Measurements from ENCODE around the gene TBC1D5.
A peak's percentile ranks its signal among the peaks of the same experiment; 100 is the strongest.

The TBC1D5 gene

DNA sequence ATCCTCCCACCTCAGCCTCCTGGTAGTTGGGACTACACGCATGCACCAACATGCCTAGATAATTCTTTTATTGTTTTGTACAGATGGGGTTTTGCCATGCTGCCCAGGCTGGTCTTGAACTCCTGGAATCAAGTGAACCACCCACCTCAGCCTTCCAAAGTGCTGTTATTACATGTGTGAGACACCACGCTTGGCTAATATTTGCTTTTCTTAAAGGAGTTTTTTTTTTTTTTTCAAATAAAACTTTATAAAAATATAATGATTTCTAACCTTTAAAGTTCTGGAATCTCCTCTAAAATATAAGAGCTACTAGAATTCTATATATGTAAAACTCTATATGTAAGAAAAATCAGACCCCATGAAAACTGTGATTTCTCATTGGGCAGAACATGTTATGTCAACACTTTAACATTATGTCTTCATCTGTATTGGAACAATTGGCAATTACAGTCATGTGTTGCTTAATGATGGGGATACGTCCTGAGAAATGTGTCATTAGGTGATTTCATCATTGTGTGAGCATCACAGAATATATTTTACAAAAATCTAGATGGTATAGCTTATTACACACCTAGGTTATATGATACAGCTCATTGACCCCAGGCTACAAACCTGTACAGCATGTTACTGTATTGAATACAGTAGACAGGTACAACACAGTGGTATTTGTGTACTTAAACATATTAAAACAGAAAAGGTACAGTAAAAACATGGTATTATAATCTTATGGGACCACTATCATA, 480.6 kb downstream of the TBC1D5 start:
- DNase-seq = no peak

DNA sequence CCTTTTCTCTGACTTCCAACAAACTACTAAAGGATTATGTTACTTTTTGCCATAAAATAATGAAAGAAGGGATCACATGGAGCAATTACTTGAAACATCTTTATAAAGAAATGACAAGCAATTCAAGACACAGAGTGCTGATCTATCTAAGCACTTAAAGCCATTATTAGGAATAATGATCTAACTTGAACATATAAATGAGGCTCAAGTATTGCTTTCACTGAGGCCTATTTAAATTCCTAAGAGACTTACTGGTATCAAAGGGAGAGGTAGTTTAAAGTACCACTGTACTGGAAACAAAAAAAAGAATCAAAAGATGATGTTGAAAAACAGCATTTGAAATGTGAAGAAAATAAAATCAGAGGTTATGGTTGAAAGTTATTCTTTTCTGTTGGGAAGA, 482.2 kb downstream of the TBC1D5 start:
- DNase-seq = no peak

DNA sequence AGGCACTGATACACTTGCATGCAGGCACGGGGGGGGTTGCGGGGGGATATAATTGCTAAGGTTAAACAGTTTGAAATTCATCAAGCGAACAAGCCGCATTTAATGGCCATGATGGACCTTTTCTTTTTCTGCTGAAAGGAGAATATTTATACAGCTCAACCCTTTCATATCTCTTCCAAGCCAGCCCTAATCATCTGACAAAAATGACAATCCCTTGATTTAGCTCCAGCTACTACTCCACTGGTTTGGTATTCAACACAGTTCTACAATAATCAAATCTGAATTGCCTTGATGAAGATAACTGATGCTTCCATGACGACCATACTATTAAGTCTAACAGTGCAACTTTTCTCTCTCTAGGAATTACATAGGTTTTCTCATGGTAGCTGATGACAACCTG, 482.7 kb downstream of the TBC1D5 start:
- no peak for DNase-seq

DNA sequence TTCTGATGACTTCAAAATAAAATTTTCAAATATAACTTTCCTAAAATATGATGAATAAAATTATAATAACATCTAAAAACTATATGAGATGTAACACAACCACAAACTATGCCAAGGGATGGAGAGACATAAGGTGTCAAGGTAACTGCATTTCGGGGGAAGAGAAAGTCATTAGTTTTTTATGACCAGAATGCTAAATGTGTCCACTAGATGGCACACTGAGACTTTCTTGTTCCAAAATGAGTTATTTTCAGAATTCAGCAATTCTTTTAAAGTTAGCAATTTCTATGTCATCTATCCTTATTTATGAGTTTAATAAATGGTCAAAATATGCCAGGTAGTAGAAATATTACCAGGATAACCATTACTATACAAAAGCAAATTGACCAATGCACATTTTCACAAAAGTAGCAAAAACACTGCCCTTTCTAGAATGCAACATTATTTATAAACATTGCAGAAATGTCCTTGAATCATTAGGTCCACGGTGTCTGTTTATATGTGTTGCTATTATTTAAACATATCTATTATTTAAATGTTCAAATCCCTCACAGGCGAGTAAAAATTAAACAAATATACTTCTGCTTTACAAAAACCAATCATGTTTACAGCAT, 483.5 kb downstream of the TBC1D5 start:
- DNase-seq = no peak

DNA sequence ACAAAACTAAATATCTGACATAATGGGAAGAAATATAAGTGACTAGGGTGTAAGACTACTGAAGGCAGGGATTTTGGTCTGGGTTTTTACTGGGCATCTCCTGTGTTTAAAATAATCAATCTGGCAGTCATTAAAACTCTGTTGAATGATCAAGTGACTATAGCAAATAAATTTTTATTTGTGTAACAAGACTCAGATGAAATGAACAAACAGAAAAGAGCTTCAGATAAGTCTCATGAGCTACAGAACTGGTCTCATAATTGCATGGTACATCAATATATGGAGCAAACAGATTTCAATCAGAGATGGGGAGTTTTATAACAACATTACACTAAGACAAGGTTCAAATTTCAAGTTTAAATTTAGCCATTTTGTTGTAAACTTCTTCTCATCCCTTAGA, 485.2 kb downstream of the TBC1D5 start:
- DNase-seq = no peak

DNA sequence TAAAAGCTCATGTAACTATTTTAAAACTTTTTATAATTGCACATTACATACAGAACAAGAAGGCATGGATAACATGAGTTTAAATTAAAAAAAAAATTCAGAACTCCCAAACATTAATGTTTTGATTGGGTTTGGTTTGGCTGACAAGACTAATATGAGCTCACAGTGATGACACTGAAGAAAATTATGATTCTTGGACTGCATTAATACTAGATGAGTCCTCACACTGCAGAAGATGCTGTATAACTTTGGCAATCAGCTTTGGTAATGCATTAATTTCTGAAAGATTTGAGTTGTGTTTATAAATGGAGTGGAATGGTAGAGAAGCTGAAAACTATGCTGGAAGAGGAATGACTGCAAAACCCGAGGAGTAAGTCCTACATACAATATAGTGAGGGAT, 498.8 kb downstream of the TBC1D5 start:
- DNase-seq = no peak

DNA sequence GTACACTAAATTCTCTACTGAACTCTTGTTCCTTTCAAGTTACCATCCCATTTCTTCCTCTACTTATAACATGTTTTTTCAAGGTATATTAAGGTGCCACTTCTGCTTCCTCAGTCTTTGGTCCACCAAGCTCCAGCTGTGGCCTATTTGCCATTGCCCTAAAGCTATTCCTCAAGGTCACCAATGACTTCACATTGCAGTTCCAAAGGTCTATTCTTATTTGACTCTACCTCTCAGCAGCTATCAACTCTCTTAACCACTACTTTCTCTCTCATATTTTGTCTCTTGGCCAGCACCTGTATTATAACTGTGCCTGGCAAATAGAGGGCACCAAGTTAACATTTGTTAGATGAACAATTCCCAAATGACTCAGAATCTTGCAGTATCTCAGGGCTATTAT, 503.0 kb downstream of the TBC1D5 start:
- no peak for DNase-seq

DNA sequence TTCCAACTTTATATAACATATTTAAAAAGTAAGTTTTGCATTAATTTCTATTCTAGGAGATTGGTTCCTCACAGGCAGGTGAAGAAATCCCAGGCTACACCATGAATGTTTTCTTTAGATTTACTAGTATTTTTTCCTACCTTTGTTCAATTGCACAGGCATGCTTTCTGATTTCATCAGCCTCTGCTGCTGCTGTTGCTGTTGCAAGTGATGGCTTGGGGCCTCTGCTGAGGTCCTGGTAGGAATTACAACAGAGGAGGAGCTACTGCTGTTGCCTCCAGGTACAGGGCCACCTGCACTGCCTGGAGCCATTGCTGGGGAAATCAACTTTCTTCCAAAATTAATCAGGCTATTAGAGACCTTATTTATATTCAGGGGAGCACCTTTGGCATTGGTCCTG, 504.4 kb downstream of the TBC1D5 start:
- DNase-seq = no peak

DNA sequence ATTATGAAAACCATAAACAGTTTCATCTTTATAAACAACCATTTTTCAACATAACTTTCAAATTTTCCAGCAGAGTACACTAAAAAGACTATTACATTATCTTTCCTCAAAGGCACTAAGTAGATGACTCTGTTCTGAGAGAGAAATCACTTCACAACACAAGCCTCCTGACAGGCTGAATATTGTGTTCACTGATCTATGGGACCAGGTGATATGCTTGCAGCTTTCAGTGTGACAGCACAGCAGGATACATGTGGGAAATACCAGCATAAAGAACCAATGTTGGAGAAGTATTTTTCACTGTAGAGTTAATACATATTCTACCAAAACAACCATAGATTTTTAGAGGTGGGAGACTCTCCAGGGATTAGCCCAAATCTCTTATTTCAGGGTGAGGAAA, 507.1 kb downstream of the TBC1D5 start:
- DNase-seq = no peak

DNA sequence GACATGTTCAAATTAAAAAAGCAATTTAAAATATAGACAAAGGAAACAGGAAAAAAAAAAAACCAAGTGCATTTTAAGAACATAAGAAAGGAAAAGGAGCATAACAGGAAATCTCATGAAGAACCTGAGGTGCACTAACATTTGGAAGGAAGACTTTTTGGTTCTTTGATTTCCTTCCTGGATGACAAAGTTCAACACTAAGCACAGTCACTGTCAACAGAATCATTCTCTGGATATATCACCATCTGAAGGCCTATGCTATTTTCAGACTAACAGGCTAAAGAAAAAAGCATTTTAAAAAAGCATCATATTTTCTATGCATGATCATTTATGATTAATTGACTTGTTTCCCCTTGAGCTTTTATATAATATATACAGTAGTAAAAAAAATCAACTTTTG, 508.0 kb downstream of the TBC1D5 start:
- DNase-seq = no peak

DNA sequence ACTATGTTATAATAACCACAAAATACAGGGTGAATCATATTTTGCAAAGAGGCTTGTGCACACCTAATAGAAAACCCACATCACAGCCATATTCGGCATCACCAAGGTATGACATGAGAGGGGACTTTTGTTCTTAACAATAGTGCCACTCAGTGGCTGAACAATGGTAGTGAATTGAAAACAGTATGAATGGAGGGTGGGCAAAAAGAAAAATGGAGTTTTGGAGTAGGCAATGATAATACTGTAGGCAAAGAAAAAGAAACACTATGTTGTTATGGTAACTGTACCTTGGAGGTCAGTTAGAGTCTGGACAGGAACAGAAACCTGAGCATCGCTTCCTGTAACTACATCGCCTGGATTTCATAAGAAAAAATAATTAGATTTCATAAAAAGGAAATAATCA, 509.0 kb downstream of the TBC1D5 start:
- peak; percentile 61 for DNase-seq

DNA sequence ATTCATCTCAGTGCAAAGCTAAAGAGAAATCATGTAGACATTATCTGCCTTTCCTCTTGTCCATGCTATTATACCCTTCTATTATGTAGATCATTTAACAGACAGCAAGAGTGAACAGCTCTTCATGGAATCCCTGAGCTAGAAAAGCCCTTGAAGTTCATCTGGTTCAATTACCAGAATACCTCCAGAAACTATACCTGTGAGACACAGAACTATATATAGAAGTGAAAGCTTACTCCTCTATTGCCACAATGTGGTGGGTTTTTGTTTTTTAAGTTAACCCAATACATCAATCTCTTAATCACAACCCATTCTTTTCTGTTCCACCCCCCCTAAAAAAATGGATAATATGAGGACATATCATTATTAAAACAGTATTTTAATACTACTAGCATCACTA, 510.0 kb downstream of the TBC1D5 start:
- no peak for DNase-seq

DNA sequence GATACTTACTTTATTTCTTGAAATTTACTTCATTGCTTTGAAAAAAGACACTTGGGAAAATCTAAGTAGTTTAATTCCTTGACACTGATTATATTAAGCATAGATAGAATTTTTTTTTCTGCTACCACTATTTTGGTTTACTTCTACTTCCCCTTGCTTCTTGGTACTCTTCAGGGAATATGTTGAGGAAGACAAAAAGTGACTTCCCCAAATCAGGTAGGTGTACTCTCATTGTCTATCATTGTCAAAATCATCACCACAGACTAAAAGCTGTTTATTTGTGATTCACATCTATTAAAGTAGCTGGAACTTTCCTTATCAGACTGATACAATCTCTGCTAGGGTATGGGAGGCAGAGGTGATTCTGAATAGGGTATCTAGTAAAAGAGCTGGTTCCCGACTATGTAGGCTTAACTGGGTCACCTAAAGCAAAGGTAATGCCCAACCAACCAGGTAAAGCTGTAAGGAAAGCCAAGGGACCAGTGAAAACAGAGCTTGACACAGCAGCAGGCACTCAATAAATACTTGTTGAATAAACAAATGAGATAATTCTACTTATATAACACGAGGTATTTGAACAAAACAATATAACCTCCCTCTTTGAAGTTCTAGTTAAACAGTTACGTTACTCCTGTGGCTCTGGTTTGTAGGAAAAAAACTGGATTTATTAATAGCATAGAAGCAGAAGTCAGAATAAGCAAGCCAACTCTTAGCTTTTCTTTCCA, 510.7 kb downstream of the TBC1D5 start:
- no peak for DNase-seq

DNA sequence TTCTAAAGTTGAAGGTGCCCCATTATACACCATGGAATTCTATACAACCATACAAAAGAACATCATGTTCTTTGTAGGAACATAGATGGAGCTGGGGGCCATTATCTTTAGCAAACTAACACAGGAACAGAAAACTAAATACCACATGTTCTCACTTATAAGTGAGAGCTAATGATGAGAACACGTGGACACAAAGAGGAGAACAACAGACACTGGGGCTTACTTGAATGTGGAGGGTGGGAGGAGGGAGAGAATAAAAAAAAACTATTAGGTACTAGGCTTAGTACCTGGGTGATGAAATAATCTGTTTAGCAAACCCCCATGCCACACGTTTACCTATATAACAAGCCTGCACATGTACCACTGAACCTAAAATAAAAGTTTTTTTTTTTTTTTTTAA, 515.0 kb downstream of the TBC1D5 start:
- DNase-seq = no peak

DNA sequence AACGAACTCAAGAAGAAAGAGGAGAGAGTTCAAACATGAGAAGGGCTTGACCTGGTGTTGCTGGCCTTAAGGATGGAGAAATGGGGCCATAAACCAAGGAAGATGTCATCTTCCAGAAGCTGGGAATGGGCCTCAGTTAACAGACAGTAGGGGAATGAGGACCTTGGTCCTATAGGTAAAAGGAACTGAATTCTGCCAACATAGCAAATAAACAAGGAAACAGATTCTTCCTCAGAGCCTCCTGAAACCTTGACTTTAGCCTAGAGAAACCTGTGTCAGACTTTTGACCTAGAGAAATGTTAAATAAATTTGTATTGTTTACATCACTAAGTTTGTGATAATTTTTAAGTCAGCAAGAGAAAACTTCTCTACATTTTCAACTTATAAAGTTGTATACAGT, 520.9 kb downstream of the TBC1D5 start:
- no peak for DNase-seq

DNA sequence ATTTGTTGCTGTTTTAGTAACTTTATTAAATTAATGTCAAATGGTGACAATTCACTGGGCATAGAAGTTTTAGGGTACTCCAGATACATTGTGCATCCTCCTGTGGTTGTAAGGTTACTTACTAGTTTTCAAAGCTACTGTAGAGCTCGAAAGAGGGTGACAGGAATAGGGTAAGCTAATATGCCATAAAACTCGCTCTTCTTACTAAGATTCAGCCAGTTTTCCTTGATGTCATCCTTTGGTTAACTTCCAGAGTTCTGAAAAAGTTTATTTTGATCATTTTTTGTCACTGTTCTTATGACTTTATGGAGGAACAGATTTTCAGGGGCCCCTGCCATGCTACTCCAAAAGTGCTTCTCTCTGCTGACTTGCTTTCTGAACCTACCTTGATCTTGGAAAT, 522.8 kb downstream of the TBC1D5 start:
- DNase-seq = no peak

DNA sequence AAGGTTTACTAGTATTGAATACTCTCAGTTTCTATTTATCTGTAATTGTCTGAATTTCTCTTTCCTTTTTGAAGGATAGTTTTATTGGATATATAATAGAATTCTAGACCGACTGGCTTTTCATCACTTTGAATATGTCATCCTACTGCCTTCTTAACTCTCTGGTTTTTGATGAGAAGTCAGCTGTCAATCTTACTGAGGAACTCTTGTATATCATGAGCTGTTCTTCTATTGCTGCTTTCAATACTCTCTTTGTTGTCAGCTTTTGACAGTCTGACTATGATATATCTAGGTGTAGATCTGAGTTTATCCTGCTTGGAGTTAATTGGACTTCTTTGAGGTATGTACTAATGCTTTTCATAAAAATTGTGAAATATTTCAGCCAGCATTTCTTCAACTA, 523.8 kb downstream of the TBC1D5 start:
- DNase-seq = no peak

DNA sequence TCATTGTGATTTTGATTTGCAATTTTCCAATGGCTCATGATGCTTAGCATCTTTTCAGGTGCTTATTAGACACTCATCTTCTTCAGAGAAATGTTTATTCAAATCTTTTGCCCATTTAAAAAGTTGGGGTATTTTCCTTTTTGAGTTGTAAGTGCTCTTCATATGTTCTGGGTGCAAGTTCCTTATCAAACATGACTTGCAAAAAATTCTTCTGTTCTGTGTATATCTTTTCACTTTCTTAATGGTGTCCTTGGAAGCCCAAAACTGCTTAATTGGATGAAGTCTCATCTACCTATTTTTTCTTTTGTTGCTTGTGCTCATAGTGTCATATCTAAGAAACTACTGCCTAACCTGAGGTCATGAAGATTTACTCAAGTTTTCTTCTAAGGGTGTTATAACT, 524.8 kb downstream of the TBC1D5 start:
- DNase-seq = no peak

DNA sequence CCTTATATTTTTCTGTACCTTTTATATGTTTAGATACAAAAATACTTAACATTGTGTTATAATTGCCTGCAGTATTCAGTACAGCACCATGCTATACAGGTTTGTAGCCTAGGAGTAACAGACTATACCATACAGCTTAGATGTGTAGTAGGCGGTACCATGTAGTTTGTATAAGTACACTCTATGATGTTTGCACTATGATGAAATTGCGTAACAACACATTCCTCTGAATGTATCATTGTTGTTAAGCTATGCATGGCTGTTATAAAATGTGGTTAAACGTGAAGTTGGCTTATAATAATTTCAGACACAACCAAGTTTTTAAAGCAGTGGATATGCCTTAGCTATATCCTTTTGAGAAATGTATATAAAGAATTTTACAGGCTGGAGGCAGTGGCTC, 529.3 kb downstream of the TBC1D5 start:
- DNase-seq = no peak

DNA sequence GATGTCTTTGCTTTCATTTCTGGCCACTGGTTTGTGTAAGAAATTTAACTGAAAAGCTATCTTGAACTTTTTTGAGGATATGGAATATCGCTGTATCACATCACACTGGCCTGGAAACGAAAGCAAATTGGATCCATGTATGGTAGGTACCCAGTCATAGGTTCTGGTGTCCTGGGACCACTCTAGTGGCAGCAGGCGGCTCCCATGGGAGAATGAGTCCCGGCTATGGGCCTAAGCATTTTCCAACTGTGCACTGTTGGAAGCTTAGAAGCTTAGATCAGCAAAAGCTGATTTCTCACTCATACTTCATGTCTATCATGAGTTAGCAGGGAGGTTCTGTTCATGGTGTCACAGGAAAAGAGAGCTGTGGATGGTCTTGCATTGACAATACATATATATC, 534.5 kb downstream of the TBC1D5 start:
- no peak for DNase-seq

DNA sequence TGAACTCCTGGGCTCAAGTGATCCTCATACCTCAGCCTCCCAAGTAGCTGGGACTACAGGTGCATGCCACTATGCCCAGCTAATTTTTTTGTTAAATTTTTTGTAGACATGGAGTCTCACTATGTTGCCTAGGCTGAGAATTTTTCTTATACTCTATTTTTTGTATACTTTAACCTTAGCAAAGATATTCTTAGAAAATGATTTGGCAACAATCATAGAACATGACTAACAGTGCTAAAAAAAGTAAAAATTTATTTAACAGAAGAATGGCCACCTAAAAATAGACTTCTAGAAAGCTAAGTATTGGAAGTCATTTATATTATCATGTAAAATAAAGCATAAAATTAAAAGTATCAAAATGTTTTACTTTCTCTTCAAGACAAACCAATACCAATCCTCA, 535.4 kb downstream of the TBC1D5 start:
- no peak for DNase-seq

DNA sequence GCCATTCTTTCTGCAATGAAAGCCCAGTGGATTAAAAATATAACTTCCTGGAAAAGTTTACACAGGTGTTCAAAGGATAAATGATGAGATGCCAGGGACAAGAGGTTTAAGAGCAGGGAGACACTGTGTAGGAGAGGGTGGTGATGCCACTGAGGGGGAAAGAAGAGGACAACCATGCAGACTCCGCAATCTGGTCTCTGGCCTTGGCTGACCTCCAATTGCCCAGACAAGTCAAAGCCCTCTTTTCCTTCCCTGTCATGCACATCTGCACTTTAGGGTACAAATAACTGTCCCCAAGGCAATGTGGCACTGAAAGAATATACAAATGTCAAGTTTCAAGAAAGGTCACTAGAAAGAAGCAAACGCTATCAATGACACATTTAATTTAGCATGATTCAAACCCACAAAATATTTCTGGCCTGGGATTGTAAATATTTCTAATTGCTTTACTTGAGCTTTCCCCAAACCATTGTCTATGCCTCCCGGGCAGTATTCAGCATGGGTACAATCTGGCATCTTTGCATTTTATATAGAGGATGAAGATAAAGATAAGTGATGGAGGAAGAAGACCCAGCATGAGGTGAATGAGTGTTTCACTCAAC, 538.3 kb downstream of the TBC1D5 start:
- no peak for DNase-seq

DNA sequence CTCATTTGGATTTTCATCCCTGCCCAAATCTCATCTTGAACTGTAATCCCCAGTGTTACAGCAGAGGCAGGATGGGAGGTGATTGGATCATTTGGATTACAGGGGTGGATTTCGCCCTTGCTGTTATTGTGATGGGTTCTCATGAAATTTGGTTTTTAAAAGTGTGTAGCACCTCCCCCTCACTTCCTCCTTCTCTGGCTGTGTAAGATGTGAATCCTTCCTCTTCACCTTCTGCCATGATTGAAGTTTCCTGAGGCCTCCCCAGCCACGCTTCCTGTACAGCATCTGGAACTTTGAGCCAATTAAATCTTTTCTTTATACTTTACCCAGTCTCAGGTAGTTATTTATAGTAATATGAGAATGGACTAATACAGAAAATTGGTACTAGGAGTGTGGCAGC, 540.9 kb downstream of the TBC1D5 start:
- DNase-seq = no peak

Data from kidney glomerular epithelial cell (primary cell).